HepG2 (cell line): Measurements from ENCODE around the gene G6PC2. TPM values are rescaled to one million over a fixed set of nuclear protein-coding genes. Genes with fewer than 3 reads are reported as not detected.

Source experiments
- GABPA ChIP-seq, 2 experiments: IDR thresholded peaks; 2 replicates each; pipeline ENCODE4 v1.6.1; 2011 to 2016; ENCODE audit warnings: low read depth in 2 of 2, low read length in 1 of 2, missing biosample characterization in 1 of 2, missing genetic modification characterization in 1 of 2
- GATAD2A ChIP-seq: IDR thresholded peaks from 2 replicates; pipeline ENCODE4 v1.6.1; 2016
- HMGXB4 ChIP-seq, 2 experiments: sonication (generic) in 1 of 2; formaldehyde crosslinking in 1 of 2; IDR thresholded peaks; 2 replicates each; pipeline versions ENCODE4 v1.4.0 to v1.6.1; 2018 to 2020; ENCODE audit warnings: missing genetic modification reagents in 2 of 2, borderline replicate concordance in 1 of 2, low read depth in 1 of 2, mild to moderate bottlenecking in 1 of 2, missing biosample characterization in 1 of 2
- KDM3A ChIP-seq: IDR thresholded peaks from 2 replicates; pipeline ENCODE4 v1.6.1; 2018; ENCODE audit warnings: low read depth, missing compliant biosample characterization
- MATR3 ChIP-seq: sonication (generic); formaldehyde crosslinking; IDR thresholded peaks from 2 replicates; pipeline ENCODE4 v1.4.0; 2020; ENCODE audit warnings: missing genetic modification reagents
- MAZ ChIP-seq, 2 experiments: sonication (generic) in 1 of 2; formaldehyde crosslinking in 1 of 2; IDR thresholded peaks; 2 replicates each; pipeline versions ENCODE4 v1.5.0 to v1.6.1; 2012 to 2020; ENCODE audit warnings: low read depth in 2 of 2, mild to moderate bottlenecking in 2 of 2, borderline replicate concordance in 1 of 2, improper control_type of control experiment in 1 of 2, low read length in 1 of 2, missing genetic modification reagents in 1 of 2, moderate library complexity in 1 of 2
- NFE2 ChIP-seq: sonication (generic); formaldehyde crosslinking; IDR thresholded peaks from 2 replicates; pipeline ENCODE4 v1.4.0; 2020; ENCODE audit warnings: missing genetic modification reagents
- NR3C1 ChIP-seq: sonication (generic); formaldehyde crosslinking; IDR thresholded peaks from 2 replicates; pipeline ENCODE4 v1.4.0; 2020; ENCODE audit warnings: missing genetic modification reagents
- PHF21A ChIP-seq: sonication (generic); formaldehyde crosslinking; IDR thresholded peaks from 2 replicates; pipeline ENCODE4 v1.5.0; 2020; ENCODE audit warnings: mild to moderate bottlenecking, missing genetic modification reagents
- PTBP1 ChIP-seq: fragments of 200-400 bp; formaldehyde crosslinking; IDR thresholded peaks from 2 replicates; pipeline ENCODE4 v1.6.1; 2018; ENCODE audit warnings: low read length, low read depth; ENCODE audit not compliant: poor library complexity, severe bottlenecking
- RAD21 ChIP-seq: fragments of 450-650 bp; formaldehyde crosslinking; IDR thresholded peaks from 2 replicates; pipeline ENCODE4 v1.5.0; 2020; ENCODE audit warnings: mild to moderate bottlenecking
- SMC3 ChIP-seq: IDR thresholded peaks from 2 replicates; pipeline ENCODE4 v1.6.1; 2011; ENCODE audit warnings: low read length, improper control_type of control experiment
- STAT6 ChIP-seq: sonication (generic); formaldehyde crosslinking; IDR thresholded peaks from 2 replicates; pipeline ENCODE4 v1.4.0; 2020; ENCODE audit warnings: missing genetic modification reagents, mild to moderate bottlenecking, borderline replicate concordance
- THAP11 ChIP-seq: IDR thresholded peaks from 2 replicates; pipeline ENCODE4 v1.6.1; 2016; ENCODE audit warnings: missing biosample characterization, missing genetic modification reagents
- ZNF225 ChIP-seq: sonication (generic); formaldehyde crosslinking; IDR thresholded peaks from 2 replicates; pipeline ENCODE4 v1.4.0; 2020; ENCODE audit warnings: mild to moderate bottlenecking, missing genetic modification reagents
- ZNF256 ChIP-seq: sonication (generic); formaldehyde crosslinking; conservative IDR thresholded peaks from 2 replicates; pipeline ENCODE4 v1.4.0; 2020; ENCODE audit warnings: missing genetic modification reagents
- ZNF280B ChIP-seq: sonication (generic); formaldehyde crosslinking; IDR thresholded peaks from 2 replicates; pipeline ENCODE4 v1.5.0; 2020; ENCODE audit warnings: missing genetic modification reagents, mild to moderate bottlenecking, borderline replicate concordance
- ZNF441 ChIP-seq: sonication (generic); formaldehyde crosslinking; IDR thresholded peaks from 2 replicates; pipeline ENCODE4 v1.7.0; 2021; ENCODE audit warnings: missing genetic modification reagents, borderline replicate concordance
- ZNF510 ChIP-seq: sonication (generic); formaldehyde crosslinking; IDR thresholded peaks from 2 replicates; pipeline ENCODE4 v1.4.0; 2020; ENCODE audit warnings: low read depth, mild to moderate bottlenecking, missing genetic modification reagents
- ZNF749 ChIP-seq: sonication (generic); formaldehyde crosslinking; IDR thresholded peaks from 2 replicates; pipeline ENCODE4 v1.8.0; 2022; ENCODE audit warnings: mild to moderate bottlenecking, missing genetic modification reagents, moderate library complexity, borderline replicate concordance
- ZNF768 ChIP-seq: sonication (generic); formaldehyde crosslinking; IDR thresholded peaks from 2 replicates; pipeline ENCODE4 v1.4.0; 2020; ENCODE audit warnings: missing genetic modification reagents
- ZNF816 ChIP-seq: sonication (generic); formaldehyde crosslinking; IDR thresholded peaks from 2 replicates; pipeline ENCODE4 v1.8.0; 2022; ENCODE audit warnings: missing genetic modification reagents, mild to moderate bottlenecking, borderline replicate concordance
- ZSCAN30 ChIP-seq: sonication (generic); formaldehyde crosslinking; IDR thresholded peaks from 2 replicates; pipeline ENCODE4 v1.5.0; 2020; ENCODE audit warnings: mild to moderate bottlenecking, missing genetic modification reagents
- polyA plus RNA-seq, 8 experiments: library from polyadenylated mRNA; depleted of rRNA in 3 of 8; stranded (reverse) in 7 of 8; unstranded in 1 of 8; fragments of >200 nt; fragmentation: Illumina TruSeq in 4 of 8; extraction: Trizol in 4 of 8; gene quantifications; 2 replicates each; pipeline versions ENCODE4 v1.2.1 to v1.2.3, GENCODE V29; 2011 to 2016; ENCODE audit warnings: low read depth in 4 of 8, missing spikeins in 1 of 8, mixed read lengths in 1 of 8; ENCODE audit not compliant: insufficient read depth in 1 of 8
- total RNA-seq, 5 experiments: library from RNA; depleted of rRNA; stranded (reverse); fragments of >200 nt; fragmentation: Illumina TruSeq; extraction: Trizol; gene quantifications; 2 replicates each; pipeline ENCODE4 v1.2.3, GENCODE V29; 2016; ENCODE audit warnings: low read depth in 1 of 5

Gene G6PC2
- total and polyA plus RNA-seq, 2 of the 13 experiments (the other 11 are each of a cell fraction or from before 2014, with no cell fraction given): not detected

- peak; percentile 97 for TF ChIP-seq STAT6
- peak; percentile 39; the same call in 1 of the 2 replicates for TF ChIP-seq ZNF768 (CRISPR knock-in tag)
- TF ChIP-seq RAD21 (CRISPR knock-in tag): no peak
- peak in 1 of 2 experiments; percentile 36; a peak in 1 of 4 replicates for TF ChIP-seq HMGXB4 (CRISPR knock-in tag; IDR thresholded peaks at IDR 0.05; ENCODE audit: borderline replicate concordance in 1 of 2, low read depth in 1 of 2)
- peak; percentile 100 for TF ChIP-seq THAP11
- peak; percentile 87 for TF ChIP-seq ZNF256
- TF ChIP-seq ZSCAN30 (CRISPR knock-in tag): no peak
- no peak for TF ChIP-seq NFE2
- 0 out of 2 replicates have a peak, but pooled peaks have one; percentile 43 for TF ChIP-seq MAZ (IDR thresholded peaks at IDR 0.05; ENCODE audit: borderline replicate concordance, low read depth, low read length)
- peak; percentile 76 for TF ChIP-seq MAZ (CRISPR knock-in tag; IDR thresholded peaks at IDR 0.05; ENCODE audit: low read depth)
- no peak for TF ChIP-seq ZNF749
- no peak for TF ChIP-seq GATAD2A (CRISPR knock-in tag)
- TF ChIP-seq NR3C1: no peak
- peak; percentile 89; the same call in 1 of the 2 replicates for TF ChIP-seq ZNF225 (CRISPR knock-in tag)
- TF ChIP-seq ZNF280B: peak; percentile 82; the same call in 1 of the 2 replicates
- TF ChIP-seq ZNF510 (CRISPR knock-in tag): no peak; the same call in 1 of the 2 replicates
- TF ChIP-seq PHF21A (CRISPR knock-in tag): peak; percentile 43; the same call in 1 of the 2 replicates
- no peak for TF ChIP-seq MATR3
- peak; percentile 52; the same call in 1 of the 2 replicates for TF ChIP-seq GABPA (IDR thresholded peaks at IDR 0.05; ENCODE audit: low read depth, low read length)
- TF ChIP-seq GABPA (CRISPR knock-in tag; IDR thresholded peaks at IDR 0.05; ENCODE audit: low read depth): peak; percentile 85
- TF ChIP-seq KDM3A (CRISPR knock-in tag): 0 out of 2 replicates have a peak, but pooled peaks have one; percentile 67
- TF ChIP-seq SMC3: no peak
- TF ChIP-seq ZNF441 (CRISPR knock-in tag): peak; percentile 36; the same call in 1 of the 2 replicates
- TF ChIP-seq PTBP1: no peak
- TF ChIP-seq ZNF816: no peak; the same call in 1 of the 2 replicates
Observed at GRCh38 chr2:168890006-168890782, 10.9 kb upstream of the G6PC2 start, which contains the start of gene SPC25 (continued).
